IMR-90 (cell line): Measurements from ENCODE around the gene TRAPPC12. TPM values are rescaled to one million over a fixed set of nuclear protein-coding genes. Genes with fewer than 3 reads are reported as not detected.
A peak's percentile ranks its signal among the peaks of the same experiment; 100 is the strongest.

Experiments used
- ATAC-seq: fragments of 200-7000 bp; cut with Tn5 transposase; 2 replicates; pipeline ENCODE4 v1.9.1; 2020; ENCODE audit warnings: low read depth, mild to moderate bottlenecking, moderate library complexity
- BruUV-seq: library from RNA; stranded (reverse); fragments of 400-500 nt; replicated peaks from 2 replicates; lab custom pipeline; 2021; lab: Mats Ljungman, UMichigan
- CTCF ChIA-PET: fragments of 300-600 bp; formaldehyde crosslinking; extraction: SDS; loops from one replicate; lab custom pipeline; 2021; ENCODE audit warnings: antibody characterized with exemption; lab: Yijun Ruan, JAX
- POLR2A ChIA-PET: fragments of 300-600 bp; sonication (Branson Sonifier 250); formaldehyde crosslinking; loops from one replicate; lab custom pipeline; 2022; ENCODE audit warnings: antibody characterized with exemption; ENCODE audit not compliant: unreplicated experiment; lab: Charles Lee
- DNase-seq: peaks from one replicate; pipeline ENCODE4 v3.0.0; 2013
- H2AFZ ChIP-seq: replicated peaks from 2 replicates; pipeline ENCODE3; 2013; ENCODE audit warnings: low read length, mild to moderate bottlenecking; ENCODE audit not compliant: poor library complexity
- H2AK5ac ChIP-seq: 2 replicates; pipeline ENCODE4 v1.6.1; 2013; ENCODE audit warnings: low read depth, low read length, inconsistent platforms
- H2AK9ac ChIP-seq: replicated peaks from 2 replicates; pipeline ENCODE3; 2013; ENCODE audit warnings: mild to moderate bottlenecking, low read depth, low read length, moderate library complexity; ENCODE audit not compliant: poor library complexity
- H2BK120ac ChIP-seq: 2 replicates; pipeline ENCODE4 v1.6.1; 2013; ENCODE audit warnings: low read depth, low read length, inconsistent platforms
- H2BK15ac ChIP-seq: 3 replicates; pipeline ENCODE4 v1.6.1; 2013; ENCODE audit warnings: low read depth, low read length, inconsistent platforms
- H2BK20ac ChIP-seq: 2 replicates; pipeline ENCODE4 v1.6.1; 2013; ENCODE audit warnings: low read depth, mild to moderate bottlenecking, inconsistent platforms, low read length, moderate library complexity
- H2BK5ac ChIP-seq: 2 replicates; pipeline ENCODE4 v1.6.1; 2013; ENCODE audit warnings: mild to moderate bottlenecking, low read depth, low read length, inconsistent platforms; ENCODE audit not compliant: poor library complexity, severe bottlenecking
- H3K14ac ChIP-seq: replicated peaks from 2 replicates; pipeline ENCODE4 v1.6.1; 2013; ENCODE audit warnings: low read depth, low read length, inconsistent platforms
- H3K18ac ChIP-seq: 2 replicates; pipeline ENCODE4 v1.6.1; 2013; ENCODE audit warnings: low read depth, low read length, control low read depth
- H3K23ac ChIP-seq: 2 replicates; pipeline ENCODE4 v1.6.1; 2013; ENCODE audit warnings: low read depth, low read length, inconsistent platforms
- H3K27ac ChIP-seq: 2 replicates; pipeline ENCODE4 v1.5.1; 2013; ENCODE audit warnings: mild to moderate bottlenecking, control low read depth, low read length; ENCODE audit not compliant: insufficient read depth
- H3K27me3 ChIP-seq: 2 replicates; pipeline ENCODE4 v1.6.1; 2013; ENCODE audit warnings: low read length; ENCODE audit not compliant: control insufficient read depth, insufficient read depth
- H3K36me3 ChIP-seq: 2 replicates; pipeline ENCODE4 v1.6.1; 2013; ENCODE audit warnings: low read length, mixed read lengths; ENCODE audit not compliant: control insufficient read depth, insufficient read depth
- H3K4ac ChIP-seq: 2 replicates; pipeline ENCODE4 v1.6.1; 2013; ENCODE audit warnings: low read depth, low read length, inconsistent platforms
- H3K4me1 ChIP-seq: 2 replicates; pipeline ENCODE4 v1.6.1; 2013; ENCODE audit warnings: low read length, mixed read lengths; ENCODE audit not compliant: control insufficient read depth, insufficient read depth
- H3K4me2 ChIP-seq: 2 replicates; pipeline ENCODE4 v1.6.1; 2013; ENCODE audit warnings: low read depth, mild to moderate bottlenecking, control low read depth, low read length, moderate library complexity
- H3K4me3 ChIP-seq: 2 replicates; pipeline ENCODE4 v1.5.1; 2013; ENCODE audit warnings: low read depth, mild to moderate bottlenecking, control low read depth, low read length, moderate library complexity; ENCODE audit not compliant: insufficient read depth
- H3K56ac ChIP-seq: 2 replicates; pipeline ENCODE4 v1.6.1; 2013; ENCODE audit warnings: low read length, inconsistent platforms; ENCODE audit not compliant: insufficient read depth; ENCODE audit errors: extremely low read depth
- H3K79me1 ChIP-seq, 2 experiments: 2 replicates each; pipeline ENCODE4 v1.6.1; 2013; ENCODE audit warnings: low read length in 2 of 2, inconsistent platforms in 1 of 2, low read depth in 1 of 2
- H3K9ac ChIP-seq: 2 replicates; pipeline ENCODE4 v1.6.1; 2013; ENCODE audit warnings: low read depth, low read length, control low read depth
- H3K9me1 ChIP-seq: 2 replicates; pipeline ENCODE4 v1.6.1; 2013; ENCODE audit warnings: low read length, inconsistent platforms; ENCODE audit not compliant: insufficient read depth
- H3K9me3 ChIP-seq: 2 replicates; pipeline ENCODE4 v1.6.1; 2013; ENCODE audit warnings: low read length; ENCODE audit not compliant: control insufficient read depth, insufficient read depth
- H4K20me1 ChIP-seq: 2 replicates; pipeline ENCODE4 v1.6.1; 2013; ENCODE audit warnings: low read length, inconsistent platforms; ENCODE audit not compliant: insufficient read depth
- H4K5ac ChIP-seq: 2 replicates; pipeline ENCODE4 v1.6.1; 2013; ENCODE audit warnings: mild to moderate bottlenecking, low read depth, low read length, control low read depth
- H4K8ac ChIP-seq, 2 experiments: 2 replicates each; pipeline ENCODE4 v1.6.1; 2013; ENCODE audit warnings: low read depth in 2 of 2, low read length in 2 of 2, control low read depth in 1 of 2, inconsistent platforms in 1 of 2
- H4K91ac ChIP-seq: 2 replicates; pipeline ENCODE4 v1.6.1; 2013; ENCODE audit warnings: low read depth, low read length, inconsistent platforms; ENCODE audit not compliant: insufficient read depth
- CEBPB ChIP-seq: IDR thresholded peaks from 2 replicates; pipeline ENCODE4 v1.6.1; 2012; ENCODE audit warnings: low read depth, low read length, improper control_type of control experiment
- CHD1 ChIP-seq: IDR thresholded peaks from 2 replicates; pipeline ENCODE4 v1.6.1; 2012; ENCODE audit warnings: low read depth, low read length, improper control_type of control experiment
- CTCF ChIP-seq: conservative IDR thresholded peaks from 2 replicates; pipeline ENCODE4 v1.5.1; 2012; ENCODE audit warnings: mild to moderate bottlenecking, low read depth, low read length, improper control_type of control experiment
- MAFK ChIP-seq: IDR thresholded peaks from 2 replicates; pipeline ENCODE4 v1.6.1; 2012; ENCODE audit warnings: low read depth, low read length, improper control_type of control experiment
- MAZ ChIP-seq: IDR thresholded peaks from 2 replicates; pipeline ENCODE4 v1.6.1; 2012; ENCODE audit warnings: low read depth, mild to moderate bottlenecking, low read length, improper control_type of control experiment, moderate library complexity, borderline replicate concordance
- MXI1 ChIP-seq: IDR thresholded peaks from 2 replicates; pipeline ENCODE4 v1.6.1; 2012; ENCODE audit warnings: low read depth, mild to moderate bottlenecking, low read length, moderate library complexity, borderline replicate concordance
- NFE2L2 ChIP-seq: fragments of 150-350 bp; IDR thresholded peaks from 2 replicates; pipeline ENCODE4 v1.6.1; 2016; ENCODE audit warnings: low read depth, mild to moderate bottlenecking, low read length
- POLR2A ChIP-seq: IDR thresholded peaks from 2 replicates; pipeline ENCODE4 v1.6.1; 2012; ENCODE audit warnings: mild to moderate bottlenecking, low read depth, low read length
- RAD21 ChIP-seq: IDR thresholded peaks from 2 replicates; pipeline ENCODE4 v1.6.1; 2012; ENCODE audit warnings: low read length, improper control_type of control experiment
- RFX5 ChIP-seq: IDR thresholded peaks from 2 replicates; pipeline ENCODE4 v1.8.0; 2012; ENCODE audit warnings: low read depth, mild to moderate bottlenecking, low read length, moderate library complexity
- SMC3 ChIP-seq: fragments of 150-350 bp; IDR thresholded peaks from 2 replicates; pipeline ENCODE4 v1.6.1; 2016; ENCODE audit warnings: low read depth, mild to moderate bottlenecking, antibody characterized with exemption, low read length, moderate library complexity
- WGBS, 2 experiments: methylation state at CpG; one replicate each; pipeline versions ENCODE4 v1.1.5 to v1.1.7; 2013; ENCODE audit warnings: missing lambda C conversion rate in 2 of 2; ENCODE audit not compliant: insufficient read length in 1 of 2; ENCODE audit errors: extremely low coverage in 2 of 2; 5-methylcytosine and 5-hydroxymethylcytosine counted together
- dilution Hi-C: fragments of 300-500 bp; cut with HindIII; formaldehyde crosslinking; loops from one replicate; pipeline ENCODE4 v1.14.3; 2018; ENCODE audit warnings: low sequenced_read_pairs; ENCODE audit not compliant: unreplicated experiment
- in situ Hi-C: fragments of 300-500 bp; cut with MboI; formaldehyde crosslinking; loops from 3 replicates; pipeline ENCODE4 v1.14.3; 2019; ENCODE audit warnings: low sequenced_read_pairs, inconsistent platforms, mixed read lengths
- intact Hi-C: fragments of 100-400 bp; cut with micrococcal nuclease; formaldehyde crosslinking; loops from 2 replicates; pipeline ENCODE4 v1.10.0; 2022
- polyA plus RNA-seq, 3 experiments: library from polyadenylated mRNA; depleted of rRNA; stranded (reverse); fragments of >200 nt; gene quantifications; 2 replicates each; pipeline ENCODE4 v1.2.3, GENCODE V29; 2012; ENCODE audit warnings: low replicate concordance in 1 of 3
- total RNA-seq: library from RNA; depleted of rRNA; stranded (reverse); fragments of >200 nt; gene quantifications from 2 replicates; pipeline ENCODE4 v1.2.3, GENCODE V29; 2012

The TRAPPC12 gene
- total and polyA plus RNA-seq, 2 of the 4 experiments (the other 2 are of a cell fraction), result 25.8 to 69.9 TPM

DNA sequence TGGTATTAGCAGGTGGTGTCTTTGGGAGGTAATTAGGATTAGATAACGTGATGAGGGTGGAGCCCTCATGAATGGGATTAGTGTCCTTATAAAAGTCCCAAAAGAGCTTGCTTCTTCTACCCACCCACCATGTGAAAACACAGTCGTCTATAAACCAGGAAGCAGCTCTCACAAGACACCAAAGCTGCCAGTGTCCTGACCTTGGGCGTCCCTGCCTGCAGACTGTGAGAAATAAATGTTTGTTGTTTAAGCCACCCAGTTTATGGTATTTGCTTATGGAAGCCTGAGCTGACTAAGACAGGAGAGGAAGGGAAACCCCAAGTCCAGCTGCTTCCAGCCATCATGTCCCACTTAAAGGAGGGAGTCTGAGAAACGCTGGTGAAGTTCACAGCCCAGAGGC, 126.3 kb downstream of the TRAPPC12 start:
- DNase-seq (peak; percentile 23), ATAC-seq (peak; percentile 37; the same call in 1 of the 2 replicates)
- Histone ChIP-seq H3K9me3 (no peaks in the 10 kb centered on the region), H3K4ac (no peak overlapping the region), H4K20me1 (peaks cover 4% of the 10 kb centered on the region; the same call in 1 of the 2 replicates), H2BK5ac (no peak overlapping the region), H2AK5ac (no peak overlapping the region), H3K18ac (no peak overlapping the region), H2AK9ac (no peak overlapping the region), H3K9ac (no peak overlapping the region), H4K5ac (no peak overlapping the region), H3K79me1 (peaks cover 11 to 40% of the 10 kb centered on the region in 2 experiments), H3K36me3 (peaks cover 29% of the 10 kb centered on the region), H4K8ac (no peak overlapping the region), H3K23ac (no peak overlapping the region), H3K27me3 (no peaks in the 10 kb centered on the region), H3K56ac (no peak overlapping the region), H2BK15ac (no peak overlapping the region), H3K4me1 (no peaks in the 10 kb centered on the region), H3K4me3 (no peak overlapping the region), H3K9me1 (peaks cover 7% of the 10 kb centered on the region), H2AFZ (no peak overlapping the region), H3K14ac (no peak overlapping the region), H3K27ac (no peak overlapping the region), H3K4me2 (no peak overlapping the region), H2BK120ac (no peak overlapping the region), H4K91ac (no peak overlapping the region), H2BK20ac (no peak overlapping the region)
- ChIA-PET CTCF (interaction anchor here (0.6 to 1.3 kb wide), 5 partner anchors 9 to 82 kb away, joined by 3 read pairs; no protein-coding TSS in a partner anchor), POLR2A (no interaction called here)
- no peak for TF ChIP-seq RFX5
- TF ChIP-seq RAD21, result no peak
- TF ChIP-seq CHD1, result no peak
- TF ChIP-seq MAFK, result no peak
- no peak for TF ChIP-seq MXI1
- TF ChIP-seq POLR2A, result no peak
- TF ChIP-seq MAZ, result no peak
- TF ChIP-seq CTCF, result no peak
- TF ChIP-seq NFE2L2, result no peak
- no peak for TF ChIP-seq CEBPB
- TF ChIP-seq SMC3, result no peak
- intact Hi-C loops, result no loop called here
- dilution Hi-C loops, result no loop called here
- BruUV-seq, result no TSS peak
- in situ Hi-C loops, result no loop called here
- WGBS, 2 experiments, result no CpG with 5 or more reads among the region's 4 CpGs
